AG04449 (cell line): ENCODE data around the gene UBE2F.
"Not testable (repeated sequence)": the region's sequence is repeated elsewhere in the genome, so short reads cannot be mapped to it uniquely, and the experiment has no call there.

Experiments used
- CTCF ChIA-PET: fragments of 350-600 bp; formaldehyde crosslinking; extraction: SDS; loops from one replicate; lab custom pipeline; 2021; ENCODE audit warnings: antibody characterized with exemption; lab: Yijun Ruan, JAX
- POLR2A ChIA-PET: fragments of 400-600, 350-600 bp; formaldehyde crosslinking; extraction: SDS; loops from one replicate; lab custom pipeline; 2020; ENCODE audit warnings: antibody characterized with exemption, inconsistent platforms; lab: Yijun Ruan, JAX
- DNase-seq: peaks from one replicate; pipeline ENCODE4 v3.0.0-alpha.2; 2010; ENCODE audit warnings: low read depth, low spot score
- H3K4me3 ChIP-seq: 2 replicates; pipeline ENCODE4 v1.5.1; 2011; ENCODE audit warnings: low read depth, mild to moderate bottlenecking, control low read depth, low read length
- TF ChIP-seq, protein P1 (sequence below): IDR thresholded peaks from one replicate; pipeline ENCODE4 v1.5.1; 2011; ENCODE audit warnings: mild to moderate bottlenecking, moderate library complexity, low read length, control low read depth, inconsistent platforms; ENCODE audit not compliant: insufficient read depth; ENCODE audit errors: missing control alignments

Gene UBE2F

DNA sequence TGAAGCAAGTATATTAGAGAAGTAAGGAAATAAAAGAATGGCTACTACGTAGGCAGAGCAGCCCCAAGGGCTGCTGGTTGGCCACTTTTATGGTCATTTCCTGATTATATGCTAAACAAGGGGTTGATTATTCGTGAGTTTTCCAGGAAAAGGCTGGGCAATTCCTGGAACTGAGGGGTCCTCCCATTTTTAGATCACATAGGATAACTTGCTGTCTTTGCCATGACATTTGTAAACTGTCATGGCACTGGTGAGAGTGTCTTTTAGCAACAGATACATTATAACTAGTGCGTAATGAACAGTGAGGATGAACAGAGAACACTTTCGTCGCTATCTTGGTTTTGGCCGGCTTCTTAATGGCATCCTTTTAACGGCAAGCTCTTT lies 2.6 kb upstream of the UBE2F start:
- DNase-seq = no peak
- no peak overlapping the region for H3K4me3 ChIP-seq
- POLR2A ChIA-PET = no interaction called here
- TF ChIP-seq, protein P1, sequence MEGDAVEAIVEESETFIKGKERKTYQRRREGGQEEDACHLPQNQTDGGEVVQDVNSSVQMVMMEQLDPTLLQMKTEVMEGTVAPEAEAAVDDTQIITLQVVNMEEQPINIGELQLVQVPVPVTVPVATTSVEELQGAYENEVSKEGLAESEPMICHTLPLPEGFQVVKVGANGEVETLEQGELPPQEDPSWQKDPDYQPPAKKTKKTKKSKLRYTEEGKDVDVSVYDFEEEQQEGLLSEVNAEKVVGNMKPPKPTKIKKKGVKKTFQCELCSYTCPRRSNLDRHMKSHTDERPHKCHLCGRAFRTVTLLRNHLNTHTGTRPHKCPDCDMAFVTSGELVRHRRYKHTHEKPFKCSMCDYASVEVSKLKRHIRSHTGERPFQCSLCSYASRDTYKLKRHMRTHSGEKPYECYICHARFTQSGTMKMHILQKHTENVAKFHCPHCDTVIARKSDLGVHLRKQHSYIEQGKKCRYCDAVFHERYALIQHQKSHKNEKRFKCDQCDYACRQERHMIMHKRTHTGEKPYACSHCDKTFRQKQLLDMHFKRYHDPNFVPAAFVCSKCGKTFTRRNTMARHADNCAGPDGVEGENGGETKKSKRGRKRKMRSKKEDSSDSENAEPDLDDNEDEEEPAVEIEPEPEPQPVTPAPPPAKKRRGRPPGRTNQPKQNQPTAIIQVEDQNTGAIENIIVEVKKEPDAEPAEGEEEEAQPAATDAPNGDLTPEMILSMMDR = no peak
- CTCF ChIA-PET = interaction anchor here (1.1 kb wide), 1 partner anchor 299 kb away, joined by 3 read pairs; no protein-coding TSS in a partner anchor

- ChIA-PET CTCF (interaction anchor here (1.1 kb wide), 1 partner anchor 299 kb away, joined by 3 read pairs; no protein-coding TSS in a partner anchor), POLR2A (no interaction called here)
Observed at GRCh38 chr2:237964578-237965404, 2.0 kb upstream of the UBE2F start.

DNA sequence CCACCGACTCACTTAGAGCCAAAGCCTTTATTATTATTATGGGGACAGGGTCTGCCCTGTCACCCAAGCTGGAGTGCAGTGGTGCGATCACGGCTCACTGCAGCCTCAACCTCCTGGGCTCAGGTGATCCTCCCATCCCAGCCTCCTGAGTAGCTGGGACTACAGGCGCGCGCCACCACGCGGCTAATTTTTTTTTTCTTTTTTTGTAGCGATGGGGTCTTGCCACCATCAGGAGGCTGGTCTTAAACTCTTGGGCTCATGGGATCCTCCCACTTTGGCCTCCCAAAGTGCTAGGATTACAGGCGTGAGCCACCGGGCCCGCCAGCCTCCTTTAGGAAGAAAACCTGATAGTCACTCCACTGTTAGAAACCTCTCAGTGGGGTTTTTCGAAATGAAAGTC lies 970 bp upstream of the UBE2F start:
- POLR2A ChIA-PET, DNase-seq, CTCF ChIA-PET, H3K4me3 ChIP-seq: not testable (repeated sequence)

More at GRCh38 chr2:237964578-237965404, 2.0 kb upstream of the UBE2F start:
- no peak for DNase-seq
- TF ChIP-seq, protein P1 = no peak
- H3K4me3 ChIP-seq = no peak overlapping the region

DNA sequence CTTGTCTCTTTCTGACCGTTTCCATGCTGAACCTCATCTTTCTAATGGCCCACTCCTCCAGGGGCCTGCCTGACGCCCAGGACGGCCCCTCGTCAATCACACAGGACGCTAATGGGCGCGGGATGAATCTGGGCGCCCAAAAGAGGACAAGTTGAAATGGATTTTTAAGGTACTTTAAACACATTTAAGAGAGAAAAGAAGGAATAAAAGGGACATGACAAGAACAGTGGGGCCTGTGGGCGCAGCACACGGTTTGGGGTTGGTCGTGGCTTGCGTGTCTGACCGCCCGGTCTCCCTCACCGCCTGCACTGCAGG lies 607 bp upstream of the UBE2F start:
- peak overlapping the region; percentile 84 for H3K4me3 ChIP-seq
- TF ChIP-seq, protein P1 = no peak
- no peak for DNase-seq
- ChIA-PET CTCF (no interaction called here), POLR2A (no interaction called here)

GRCh38 chr2:237967463-237967951 lies 693 bp downstream of the UBE2F start:
- POLR2A ChIA-PET = no interaction called here
- CTCF ChIA-PET = interaction anchor here (1.1 kb wide), 2 partner anchors 13 to 296 kb away, joined by 3 to 4 read pairs; no protein-coding TSS in a partner anchor
- DNase-seq = no peak
- peak overlapping the region; percentile 78 for H3K4me3 ChIP-seq
- TF ChIP-seq, protein P1 = no peak

- POLR2A ChIA-PET = no interaction called here
- H3K4me3 ChIP-seq = peak overlapping the region; percentile 78
- TF ChIP-seq, protein P1 = no peak
- CTCF ChIA-PET = interaction anchor here (0.7 to 2.3 kb wide), 5 partner anchors 11 to 295 kb away, joined by 3 to 12 read pairs (median 4); no protein-coding TSS in a partner anchor
- peak; percentile 52 for DNase-seq
Observed at GRCh38 chr2:237968048-237968862, 1.4 kb downstream of the UBE2F start.
